HG03095 (cell line): ENCODE data around the gene CECR2.

Source experiments
- ATAC-seq: cut with Tn5 transposase; IDR thresholded peaks from one replicate; pipeline ENCODE4 v1.9.1; 2021; ENCODE audit warnings: moderate library complexity; ENCODE audit not compliant: unreplicated experiment

The CECR2 gene

DNA sequence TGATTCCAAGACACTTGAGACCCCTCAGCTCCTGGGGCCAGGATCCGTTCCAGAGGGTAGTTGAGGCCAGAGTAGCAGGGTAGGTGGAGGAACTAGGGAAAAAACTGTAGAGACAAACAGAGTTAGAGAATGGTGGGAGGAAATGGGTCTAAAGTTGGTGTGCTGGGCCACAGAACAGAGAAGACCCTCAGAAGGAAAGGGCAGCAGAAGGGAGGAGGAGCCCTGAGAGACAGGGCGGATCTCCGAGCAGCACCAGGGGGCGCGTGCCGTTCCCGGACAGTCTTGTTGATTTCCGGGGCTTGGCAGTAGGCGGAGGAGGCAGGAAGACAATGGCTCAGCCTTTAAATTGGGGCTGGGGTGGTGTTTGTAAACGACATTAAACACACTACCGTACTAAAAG, 2.4 kb upstream of the CECR2 start:
- no peak for ATAC-seq

DNA sequence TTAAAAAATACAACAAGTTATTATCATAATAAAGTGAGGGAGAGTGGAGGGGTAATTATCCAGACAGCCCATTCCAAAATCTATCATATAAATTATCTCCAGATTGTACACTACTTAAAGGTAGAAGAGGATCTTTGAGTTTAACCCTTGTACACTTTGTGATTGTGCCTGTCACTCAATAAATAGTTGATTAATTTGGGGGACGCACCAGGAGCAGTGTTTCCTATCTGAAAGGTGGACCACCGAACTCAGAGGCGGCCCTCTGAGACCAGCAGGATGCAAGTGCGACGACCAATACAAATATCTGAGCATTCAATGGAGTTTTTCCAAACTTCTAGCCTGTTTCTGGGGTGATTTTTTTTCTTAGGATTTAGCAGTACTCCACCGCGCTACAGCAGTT, 1.1 kb upstream of the CECR2 start:
- ATAC-seq: no peak

DNA sequence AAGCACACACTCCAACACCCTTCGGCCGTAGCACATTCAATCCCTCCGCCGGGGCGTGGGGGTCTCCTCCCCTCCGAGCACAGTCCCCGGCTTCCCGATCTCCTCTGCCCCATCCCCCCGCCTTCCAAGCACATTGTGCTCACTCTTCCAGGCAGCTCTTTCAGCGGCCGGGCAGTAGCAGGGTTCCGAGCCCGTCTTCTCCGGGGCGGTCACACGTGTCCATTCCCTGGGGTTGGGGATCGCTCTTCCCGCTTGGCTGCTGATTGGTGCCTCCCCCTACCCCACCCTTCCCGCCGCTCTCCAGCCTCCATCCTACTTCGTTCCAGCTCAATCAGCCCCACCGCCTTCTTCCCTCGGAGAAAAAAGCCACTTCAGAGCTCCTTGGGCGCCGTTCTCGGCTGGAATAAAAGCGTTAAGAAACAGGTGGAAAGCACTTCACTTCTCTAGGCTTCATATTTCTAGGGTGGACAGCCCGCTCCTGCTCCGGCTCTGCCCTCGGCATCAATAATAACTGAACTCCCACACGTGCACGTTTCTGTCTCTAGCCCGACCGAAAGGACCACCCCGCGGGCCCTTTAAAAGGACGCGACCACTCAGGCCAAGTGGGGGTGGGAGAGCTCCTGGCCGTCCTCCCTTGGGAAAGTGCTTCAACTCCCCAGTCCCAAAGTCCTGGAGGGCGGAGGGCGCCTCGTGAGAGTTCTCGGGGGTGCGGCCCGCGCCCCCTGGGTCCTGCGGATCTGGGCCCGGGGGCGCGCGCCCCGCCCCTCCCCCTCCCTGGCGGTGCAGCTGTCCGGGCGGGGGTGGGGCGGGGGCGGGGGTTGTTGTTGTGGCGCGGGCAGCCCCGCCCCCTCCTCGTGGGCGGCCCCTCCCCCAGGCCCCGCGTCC, 464 bp upstream of the CECR2 start:
- ATAC-seq: no peak

DNA sequence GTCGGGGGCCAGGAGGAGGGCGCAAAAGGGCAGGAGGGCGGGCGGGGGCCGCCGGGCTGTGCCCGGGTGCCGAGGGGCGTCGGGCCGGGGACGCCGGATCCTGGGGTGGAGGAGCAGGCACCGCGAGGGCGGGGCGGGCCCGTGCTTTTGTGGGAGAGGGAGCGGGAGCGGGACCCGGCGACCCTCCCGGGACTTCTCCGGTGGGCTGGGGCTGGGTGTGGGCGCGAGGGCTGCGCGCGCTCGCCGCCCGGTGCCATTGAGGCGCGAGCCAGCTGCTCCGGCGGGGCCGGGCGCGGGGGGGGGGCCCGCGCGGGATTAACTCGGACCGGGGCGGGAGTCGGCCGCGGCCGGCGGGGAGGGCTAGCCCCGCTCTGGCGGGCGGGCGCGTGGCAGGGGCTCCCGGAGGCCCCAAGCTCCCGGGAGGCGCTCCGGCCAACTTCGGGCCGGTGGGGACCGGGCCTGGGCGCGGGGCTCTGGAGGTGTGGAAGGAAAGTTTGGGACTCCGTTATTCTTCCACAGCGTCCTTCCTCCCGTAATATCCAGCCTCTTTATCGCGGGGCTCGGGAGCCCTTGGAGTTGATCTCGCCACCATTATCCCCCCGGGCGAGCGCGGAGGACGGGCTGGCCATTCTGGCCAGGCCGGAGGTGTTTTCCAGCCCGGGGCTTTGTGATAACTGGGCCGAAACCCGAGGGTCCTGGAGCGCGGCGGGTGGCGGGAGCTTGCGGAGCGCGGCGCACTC, 936 bp downstream of the CECR2 start:
- ATAC-seq: no peak

DNA sequence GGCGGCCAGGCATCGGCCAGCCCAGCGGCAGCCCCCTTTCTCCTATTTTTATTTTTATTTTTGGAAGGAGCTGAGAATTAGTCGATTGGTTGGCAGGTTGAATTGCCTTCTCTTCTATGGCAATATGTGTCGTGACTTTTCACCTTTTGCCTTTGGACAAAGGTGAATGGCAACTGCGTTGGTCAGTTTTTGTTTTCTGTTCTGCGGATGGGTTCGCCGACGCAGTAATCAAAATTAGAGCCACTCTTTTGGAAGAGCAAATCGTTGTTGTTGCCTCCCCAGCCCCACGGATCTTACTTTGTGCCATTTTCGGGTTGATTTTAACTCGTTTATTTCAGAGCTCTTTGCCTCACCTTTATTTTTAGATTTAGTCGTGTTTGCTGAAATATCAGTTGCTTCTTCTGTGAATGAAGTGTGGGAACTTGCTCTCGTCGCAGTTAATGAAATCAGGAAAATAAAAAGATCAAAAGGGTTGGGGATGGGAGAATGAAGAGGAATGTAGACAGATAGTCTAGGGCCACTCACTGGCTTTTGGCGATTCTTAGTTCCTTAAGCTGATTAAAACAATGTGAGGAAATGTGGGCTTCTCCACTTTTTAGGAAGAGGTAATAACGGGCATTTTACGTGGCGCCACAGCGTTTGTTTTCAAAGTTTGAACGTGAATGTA, 1.6 kb downstream of the CECR2 start:
- no peak for ATAC-seq

DNA sequence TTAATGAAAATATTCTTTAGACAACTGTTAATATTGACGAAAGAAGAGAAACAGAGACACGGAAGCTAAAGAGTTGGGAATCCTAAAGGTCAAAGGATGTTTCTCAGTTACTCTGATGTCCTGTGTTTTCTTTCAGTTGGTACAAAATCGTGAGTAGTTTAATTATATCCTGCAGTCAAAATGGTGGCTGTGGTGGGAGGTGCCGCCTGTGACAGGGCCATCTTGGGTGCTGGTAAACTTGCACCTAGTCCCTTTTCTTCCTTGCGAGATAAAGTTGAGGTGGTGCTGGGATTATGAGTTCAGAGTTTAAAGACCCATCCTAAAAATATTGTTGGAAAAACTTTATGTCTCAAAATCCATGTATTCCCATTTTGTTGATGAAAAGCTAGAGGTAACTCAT, 2.2 kb downstream of the CECR2 start:
- ATAC-seq: no peak

DNA sequence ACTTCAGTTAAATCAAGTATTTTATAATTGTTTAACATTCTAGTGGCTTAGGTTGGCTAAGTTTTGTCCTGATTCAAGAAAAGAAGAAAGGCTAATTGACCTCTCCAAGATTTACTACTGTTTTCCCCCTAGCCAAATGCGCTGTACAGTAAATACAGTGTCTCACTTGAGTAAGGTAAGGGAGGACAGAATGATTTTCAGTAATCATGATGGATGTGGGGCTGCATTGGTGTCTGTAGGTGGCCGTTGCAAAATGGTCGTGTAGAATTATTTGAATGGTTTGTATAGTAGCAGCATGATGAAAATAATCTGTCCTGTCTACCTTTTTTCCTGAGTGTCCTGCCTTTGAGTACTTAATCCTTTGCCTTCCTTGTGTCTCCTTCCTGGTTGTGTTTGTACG, 4.6 kb downstream of the CECR2 start:
- ATAC-seq: no peak

DNA sequence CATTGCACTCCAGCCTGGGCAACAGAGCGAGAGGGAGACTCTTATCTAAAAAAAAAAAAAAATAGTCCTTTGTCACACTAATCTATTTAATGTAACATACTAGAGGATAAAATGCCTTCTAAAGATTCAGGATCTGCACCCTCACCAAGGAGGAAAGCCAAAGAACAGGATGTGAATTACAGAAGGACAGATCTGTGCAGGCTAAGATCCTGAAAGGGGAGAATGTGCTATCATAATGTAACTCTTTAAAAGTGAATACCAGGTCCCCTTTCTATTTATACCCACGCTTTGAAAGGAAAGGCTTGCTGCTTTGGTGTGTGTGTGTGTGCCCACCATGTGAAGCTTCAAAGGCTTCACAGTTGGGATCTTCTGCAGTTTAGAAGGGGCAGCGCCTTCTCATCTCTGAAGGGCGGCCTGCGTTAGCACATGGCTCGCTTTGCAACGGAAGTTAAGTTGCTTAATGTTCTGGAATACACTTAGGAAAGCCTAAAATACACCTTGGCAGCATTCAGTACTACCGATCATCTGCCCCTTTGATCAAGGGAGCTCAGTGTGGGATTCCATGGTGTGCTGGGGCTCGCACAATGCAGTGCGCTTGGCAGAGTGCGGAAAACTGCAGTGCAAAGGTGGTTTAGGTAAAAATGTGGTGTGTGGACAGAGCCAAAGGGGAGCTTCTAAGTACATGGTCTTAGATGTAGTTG, 6.8 kb downstream of the CECR2 start:
- no peak for ATAC-seq

DNA sequence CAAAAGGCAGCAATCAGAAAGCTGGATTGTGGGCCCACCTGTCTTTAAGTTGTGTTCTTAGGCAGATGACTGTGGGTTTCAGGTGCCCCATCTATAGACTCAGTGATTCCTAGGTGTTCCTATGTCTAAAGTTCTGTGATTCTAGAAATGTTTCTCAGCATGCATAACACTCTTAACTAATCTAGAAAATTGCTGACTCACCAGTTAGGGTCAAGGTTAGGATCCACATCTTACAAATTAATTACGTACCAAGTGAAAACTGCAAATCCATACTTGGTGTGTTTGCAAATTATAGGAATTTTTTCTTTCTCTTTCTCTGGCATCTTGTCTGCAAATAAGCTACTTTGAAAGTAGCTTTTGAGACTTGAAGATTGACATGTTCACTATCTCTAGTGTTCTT, 7.7 kb downstream of the CECR2 start:
- ATAC-seq: no peak

DNA sequence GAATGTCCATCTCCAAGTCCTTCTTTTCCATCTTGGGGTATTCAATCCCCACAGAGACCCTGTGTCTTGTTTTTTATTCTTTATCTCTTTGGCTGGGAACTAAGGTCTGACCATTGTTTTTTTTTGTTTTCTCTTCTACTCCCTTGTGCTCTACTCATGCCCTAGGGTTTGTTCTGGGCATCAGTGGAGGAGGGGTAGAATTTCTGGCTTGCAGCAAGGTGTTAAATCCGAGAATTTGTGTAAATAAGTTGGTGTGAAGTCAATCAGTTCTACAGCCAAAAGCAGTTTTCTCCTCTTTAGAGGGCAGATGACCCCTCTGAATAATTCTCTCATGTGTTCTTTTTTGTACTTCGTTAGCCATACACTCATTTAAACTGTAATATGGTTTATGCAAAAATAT, 10.7 kb downstream of the CECR2 start:
- ATAC-seq: no peak

DNA sequence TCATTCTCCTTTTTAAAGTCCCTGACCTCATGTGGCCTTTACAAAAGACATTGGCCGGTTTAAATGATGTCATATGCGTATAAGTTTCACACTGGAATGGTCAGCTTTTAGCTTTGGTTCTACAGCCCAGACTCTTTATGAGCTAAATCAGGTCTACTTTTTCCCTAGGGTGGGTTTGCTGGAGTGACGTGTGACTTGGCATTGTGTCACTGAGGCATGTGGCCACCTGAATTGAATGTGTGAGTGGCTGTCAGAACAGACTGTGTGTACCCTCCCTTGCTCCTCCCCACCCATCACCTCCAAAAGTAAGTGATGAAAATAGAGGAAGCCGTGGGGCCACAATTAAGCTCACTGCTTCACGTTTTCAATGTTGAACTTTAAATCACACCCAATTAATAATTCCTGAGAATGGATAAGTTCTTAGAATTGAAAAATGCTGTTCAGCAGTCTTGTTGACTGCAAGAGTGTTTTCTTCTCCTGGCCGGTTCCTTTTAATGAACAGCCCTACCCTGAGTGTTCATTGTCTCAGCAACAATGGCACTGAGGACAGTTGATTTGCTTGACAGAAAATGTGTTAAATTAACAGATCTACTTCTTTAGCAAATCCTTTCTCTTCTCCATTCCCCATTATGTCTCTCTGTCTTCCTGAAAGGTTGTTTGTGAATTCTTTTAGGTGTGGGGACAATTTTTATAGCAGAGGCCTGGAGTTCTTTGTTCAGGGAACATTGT, 11.3 kb downstream of the CECR2 start:
- ATAC-seq: no peak

DNA sequence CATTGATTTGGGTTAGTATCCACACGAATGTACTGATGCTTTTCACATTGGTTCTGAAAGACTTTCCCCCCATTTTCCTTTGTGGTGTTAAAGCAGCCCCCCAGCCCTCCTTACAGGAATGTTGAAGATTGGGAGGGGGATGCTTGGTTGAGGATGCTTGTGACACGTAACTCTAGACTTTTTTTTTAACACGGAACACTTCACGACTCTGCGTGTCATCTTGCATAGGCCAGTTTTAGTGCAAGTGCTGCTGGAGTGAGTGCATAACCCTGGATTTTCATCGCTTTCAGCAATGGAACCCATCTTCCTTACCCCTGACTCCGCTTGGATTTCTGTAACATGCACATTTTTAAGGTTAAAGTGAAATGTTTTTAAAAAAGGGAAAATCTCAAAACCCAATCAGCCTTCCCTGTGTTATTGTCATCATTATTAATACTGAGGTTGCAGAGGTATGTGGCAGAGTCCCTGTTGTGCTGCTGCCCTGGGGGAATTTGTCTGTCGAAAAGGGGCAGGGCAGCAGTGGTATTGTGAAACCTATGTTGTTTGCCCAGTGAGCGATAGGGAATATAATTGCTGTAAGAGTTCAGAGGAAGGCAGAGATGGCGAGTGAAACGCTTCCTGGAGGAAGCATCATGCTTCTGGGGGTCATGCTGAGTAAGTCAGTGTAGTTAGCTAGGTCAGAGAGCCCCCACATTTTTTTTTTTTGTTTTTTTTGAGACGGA, 12.1 kb downstream of the CECR2 start:
- ATAC-seq: no peak

DNA sequence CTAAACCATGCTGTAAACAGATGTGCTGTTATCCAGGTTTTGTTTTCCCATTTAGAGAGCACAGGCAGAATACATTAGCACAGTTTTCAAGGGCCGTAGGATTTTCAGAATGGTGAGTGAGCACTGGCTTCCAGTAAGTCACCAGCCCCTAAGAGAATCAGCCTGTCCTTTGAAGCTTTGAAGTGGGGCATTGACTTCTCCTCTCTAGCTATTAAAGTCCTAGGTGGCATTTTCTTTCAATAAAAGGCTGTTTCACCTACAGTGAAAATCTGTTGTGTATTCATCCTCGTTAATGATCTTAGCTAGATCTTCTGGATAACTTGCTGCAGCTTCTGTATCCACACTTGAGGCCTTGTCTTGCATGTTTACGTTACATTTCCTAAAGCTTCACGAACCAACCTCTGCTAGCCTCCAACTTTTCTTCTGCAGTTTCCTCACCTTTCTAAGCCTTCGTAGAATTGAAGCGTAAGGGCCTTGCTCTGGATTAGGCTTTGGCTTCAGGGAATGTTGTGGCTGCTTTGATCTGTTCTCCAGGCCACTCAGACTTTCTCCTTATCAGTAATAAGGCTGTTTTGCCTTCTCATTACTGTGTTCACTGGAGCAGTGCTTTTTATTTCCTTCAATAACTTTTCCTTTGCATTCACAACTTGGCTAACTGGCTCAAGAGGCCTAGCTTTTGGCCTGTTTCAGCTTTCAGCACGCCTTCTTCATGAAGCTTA, 15.5 kb downstream of the CECR2 start:
- no peak for ATAC-seq

DNA sequence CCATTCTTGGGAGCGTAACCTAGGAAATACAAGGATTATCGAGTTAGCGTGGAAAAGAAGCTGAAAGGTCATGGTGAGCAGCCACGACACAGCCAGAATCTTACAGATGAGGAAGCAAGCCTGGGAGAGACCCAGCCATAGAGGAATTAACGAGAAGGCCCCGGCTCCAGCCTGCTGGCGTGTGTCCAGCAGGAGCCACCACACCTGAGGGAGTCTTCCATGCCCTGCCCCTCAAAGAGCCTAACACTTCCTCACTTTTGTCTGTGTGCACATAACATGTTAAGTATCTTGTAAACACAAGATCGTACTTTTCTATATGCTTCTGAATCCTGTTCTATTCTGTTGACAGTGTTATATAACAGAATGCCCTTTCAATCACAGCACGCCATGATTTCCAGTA, 18.1 kb downstream of the CECR2 start:
- ATAC-seq: no peak

DNA sequence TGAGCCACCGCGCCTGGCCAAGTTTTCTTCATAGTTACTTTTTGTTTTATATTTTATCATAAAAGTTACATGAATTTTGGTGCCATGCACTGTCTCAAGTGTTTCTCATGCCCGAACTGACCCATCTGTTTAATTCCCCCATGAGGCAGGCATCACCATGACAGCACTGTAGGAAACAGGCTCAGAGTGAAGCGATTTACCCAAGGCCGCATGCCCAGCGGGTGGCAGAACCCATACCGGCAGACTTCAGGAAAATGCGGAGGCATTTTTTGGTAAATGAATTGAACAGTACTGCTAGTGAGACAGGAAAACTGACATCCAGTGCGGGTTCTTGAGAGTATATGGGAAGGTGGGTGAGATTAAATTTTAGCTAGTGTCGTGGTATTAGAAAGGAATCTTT, 19.0 kb downstream of the CECR2 start:
- ATAC-seq: no peak

DNA sequence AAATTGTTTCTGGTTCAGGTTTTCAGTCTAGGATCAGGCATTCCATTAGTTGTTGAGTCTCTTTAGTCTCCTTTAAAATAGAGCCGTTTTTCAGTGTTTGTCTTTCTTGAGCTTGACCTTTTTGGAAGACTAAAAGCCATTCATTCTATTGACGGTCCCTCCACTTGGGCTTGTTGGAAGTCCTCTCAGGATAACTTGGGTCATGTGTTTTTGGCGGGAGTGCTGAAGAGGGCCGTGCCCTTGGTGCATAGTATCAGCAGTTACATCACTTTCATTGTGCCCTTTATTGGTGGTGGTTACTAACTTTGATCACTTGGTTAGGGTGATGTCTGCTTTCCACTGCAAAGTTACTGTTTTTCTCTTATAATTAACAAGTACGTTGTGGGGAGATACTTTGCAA, 20.8 kb downstream of the CECR2 start:
- no peak for ATAC-seq

DNA sequence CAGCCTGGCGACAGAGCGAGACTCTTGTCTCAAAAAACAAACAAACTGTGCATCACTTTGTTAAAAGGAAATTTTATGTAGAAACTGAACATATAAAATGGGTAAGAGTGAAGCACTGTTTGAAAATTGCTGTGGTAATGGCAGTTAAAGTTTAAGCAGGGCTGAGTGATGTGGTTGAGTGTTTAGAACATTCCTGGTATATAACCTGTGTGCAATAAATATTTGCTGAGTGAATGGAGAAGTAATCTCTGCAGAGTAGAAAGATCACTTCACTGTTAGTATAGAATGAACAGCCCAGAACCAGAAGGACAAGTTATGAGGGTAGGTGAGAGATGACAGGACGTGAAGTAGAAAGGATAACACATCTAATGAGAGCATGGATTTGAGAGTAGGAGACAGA, 27.3 kb downstream of the CECR2 start:
- no peak for ATAC-seq

DNA sequence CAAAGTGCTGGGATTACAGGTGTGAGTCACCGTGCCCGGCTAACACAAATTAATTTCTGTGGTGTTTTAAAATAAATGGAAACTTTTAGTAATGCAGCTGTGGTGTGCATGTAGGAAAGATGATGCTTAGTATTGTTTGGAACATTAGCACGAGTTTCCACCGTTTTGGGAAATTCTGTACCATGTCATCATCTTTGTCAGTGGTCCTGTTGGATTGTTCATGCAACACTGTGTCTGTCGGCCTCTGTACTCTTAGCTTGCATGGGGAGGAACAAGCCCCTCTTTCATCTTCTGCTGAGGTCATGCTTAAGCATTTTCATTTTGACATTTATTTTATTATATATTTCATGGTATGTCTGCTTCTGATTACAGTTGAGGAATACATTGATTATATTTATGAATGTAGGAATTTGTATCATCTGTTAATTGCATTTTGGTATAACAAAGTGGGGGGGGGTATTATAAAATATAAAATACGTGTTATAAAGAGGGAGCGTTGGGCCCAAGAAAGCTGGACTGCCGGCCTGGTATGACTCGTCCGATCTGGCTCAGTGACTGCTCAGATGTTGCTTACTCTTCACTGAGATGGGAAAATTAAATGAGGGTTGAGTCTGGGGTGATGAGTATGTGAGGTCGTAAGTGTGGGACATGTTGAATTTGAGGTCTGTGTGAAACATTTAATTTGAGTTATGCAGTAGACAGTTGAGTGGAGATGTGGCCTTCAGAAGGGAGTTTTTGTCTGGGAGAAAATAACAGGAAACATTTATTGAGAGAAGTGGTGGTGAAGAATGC, 28.7 kb downstream of the CECR2 start:
- ATAC-seq: no peak

DNA sequence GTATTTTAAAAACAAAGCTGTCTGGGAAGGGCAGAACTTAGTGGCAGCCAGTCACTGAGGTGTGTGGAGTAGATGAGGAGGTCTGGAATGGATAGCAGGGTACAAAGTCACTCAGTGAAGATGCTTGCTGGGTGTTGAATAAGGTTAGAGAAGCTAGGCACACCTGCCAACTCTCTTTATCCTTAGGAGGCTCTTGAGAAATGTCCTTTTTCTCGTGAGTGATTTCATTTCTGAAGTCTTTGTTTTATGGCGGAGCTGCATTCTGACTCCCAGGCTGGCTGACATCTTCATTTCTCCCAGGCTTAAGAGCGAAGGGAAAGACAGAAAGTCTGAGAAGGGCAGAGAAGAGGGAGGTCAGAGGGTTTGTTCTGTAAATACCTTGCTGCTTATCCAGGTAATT, 31.0 kb downstream of the CECR2 start:
- ATAC-seq: no peak
